K562 (cell line): ENCODE measurements around the gene PROM2.

Experiments used
- HCFC1 ChIP-seq: IDR thresholded peaks from 2 replicates; pipeline ENCODE4 v1.6.1; 2012; ENCODE audit warnings: low read depth, low read length, improper control_type of control experiment
- LEF1 ChIP-seq: fragments of 450-650 bp; IDR thresholded peaks from 2 replicates; pipeline ENCODE4 v1.6.1; 2016; ENCODE audit warnings: mild to moderate bottlenecking
- TF ChIP-seq, protein P1 (sequence below): IDR thresholded peaks from 2 replicates; pipeline ENCODE4 v1.6.1; 2012; ENCODE audit warnings: low read depth, low read length, improper control_type of control experiment, borderline replicate concordance

DNA sequence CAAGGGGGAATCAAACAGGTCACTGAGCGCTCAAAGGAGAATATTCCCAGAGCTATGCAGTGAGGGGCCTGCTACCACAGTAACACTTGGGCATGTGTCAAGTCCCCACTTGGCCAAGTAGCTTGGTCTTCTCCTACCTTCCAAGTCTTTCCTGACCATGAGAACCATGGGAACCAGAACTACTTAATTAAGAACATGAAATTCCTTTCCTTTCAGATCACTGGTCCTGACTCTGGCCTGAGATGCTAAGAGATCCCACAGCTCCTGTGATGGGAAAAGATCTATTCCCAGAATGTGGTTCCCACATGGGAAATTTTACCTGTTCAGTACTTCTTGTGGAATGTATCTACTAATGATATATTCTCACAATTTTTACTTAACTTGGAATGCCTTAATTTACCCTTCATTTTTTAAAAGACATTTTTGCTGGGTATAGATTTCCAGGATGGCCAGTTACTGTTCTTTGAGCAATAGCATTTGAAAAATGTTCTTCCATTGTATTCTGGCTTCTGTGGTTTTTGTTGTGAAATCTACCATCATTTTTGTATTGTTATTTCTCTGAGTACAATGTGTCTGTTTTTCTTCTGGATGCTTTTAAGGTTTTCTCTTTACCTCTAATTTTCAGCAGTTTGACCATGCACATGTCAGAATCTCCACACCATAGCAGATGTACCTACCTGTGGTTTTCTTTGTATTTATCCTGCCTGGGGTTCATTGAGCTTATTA, 60.8 kb downstream of the PROM2 start:
- TF ChIP-seq LEF1: no peak
- TF ChIP-seq HCFC1: no peak
- TF ChIP-seq, protein P1, sequence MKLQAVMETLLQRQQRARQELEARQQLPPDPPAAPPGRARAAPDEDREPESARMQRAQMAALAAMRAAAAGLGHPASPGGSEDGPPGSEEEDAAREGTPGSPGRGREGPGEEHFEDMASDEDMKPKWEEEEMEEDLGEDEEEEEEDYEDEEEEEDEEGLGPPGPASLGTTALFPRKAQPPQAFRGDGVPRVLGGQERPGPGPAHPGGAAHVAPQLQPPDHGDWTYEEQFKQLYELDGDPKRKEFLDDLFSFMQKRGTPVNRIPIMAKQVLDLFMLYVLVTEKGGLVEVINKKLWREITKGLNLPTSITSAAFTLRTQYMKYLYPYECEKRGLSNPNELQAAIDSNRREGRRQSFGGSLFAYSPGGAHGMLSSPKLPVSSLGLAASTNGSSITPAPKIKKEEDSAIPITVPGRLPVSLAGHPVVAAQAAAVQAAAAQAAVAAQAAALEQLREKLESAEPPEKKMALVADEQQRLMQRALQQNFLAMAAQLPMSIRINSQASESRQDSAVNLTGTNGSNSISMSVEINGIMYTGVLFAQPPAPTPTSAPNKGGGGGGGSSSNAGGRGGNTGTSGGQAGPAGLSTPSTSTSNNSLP: no peak
